ENCODE data around the gene UCK1.

Gene UCK1

DNA sequence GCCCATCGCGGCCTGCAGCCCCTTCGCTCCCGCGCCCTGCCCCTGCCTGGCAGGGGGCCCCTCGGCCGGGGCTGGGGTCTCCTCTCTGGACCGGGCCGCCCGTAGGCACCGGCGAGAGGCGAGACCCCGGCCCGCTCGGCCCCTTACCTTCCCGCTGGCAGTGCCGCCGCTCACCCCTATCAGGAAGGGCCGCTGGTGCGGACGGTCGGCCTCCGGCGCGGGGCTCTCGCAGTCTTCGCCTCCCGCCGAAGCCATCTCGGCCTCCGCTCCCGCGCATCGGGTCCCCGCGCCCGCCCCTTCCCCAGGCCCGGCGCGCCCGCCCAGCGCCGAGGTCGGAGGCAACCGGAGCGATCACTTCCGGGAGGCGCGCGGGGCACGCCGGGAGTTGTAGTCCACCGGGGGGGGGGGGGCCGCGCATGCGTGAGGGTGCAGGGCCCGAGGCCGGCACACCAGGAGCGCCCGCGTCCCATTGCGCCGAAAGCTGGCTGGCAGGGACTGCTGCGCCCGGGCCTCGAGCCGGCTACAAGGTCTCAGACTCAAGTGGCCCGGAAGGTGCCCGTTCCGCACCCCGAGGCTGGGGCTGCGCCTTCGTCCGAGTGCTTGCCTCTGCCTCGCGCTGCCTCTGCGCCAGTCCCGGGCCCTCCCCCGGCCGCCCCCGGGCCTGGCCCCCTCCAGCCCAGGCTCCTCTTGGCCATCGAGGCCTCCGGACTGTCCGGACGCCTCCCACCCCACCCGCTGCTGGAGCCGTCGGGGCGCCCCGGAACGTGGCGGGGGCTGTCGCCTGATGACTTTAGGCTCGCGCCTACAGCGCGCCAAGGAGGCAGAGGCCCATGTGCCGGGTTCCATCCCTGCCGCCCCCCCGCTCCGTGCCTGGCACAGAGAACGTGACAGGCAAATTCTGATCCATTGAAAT, at the start of gene UCK1:
TSS of gene UCK1 (minus strand) at position 344 of the 913 bp plus-strand sequence. CDS start at position 255, 89 bp downstream.
- Mint-ChIP-seq H3K4me1 (peaks cover 41% of the 10 kb centered on the region), H3K27ac (peak within 1 kb of the TSS; percentile 73), H3K36me3 (peaks cover 38% of the 10 kb centered on the region), H3K4me3 (peak within 1 kb of the TSS; percentile 72), H3K9me3 (no peaks in the 10 kb centered on the region)
- peak; percentile 60 to 78 for DNase-seq (ENCODE audit: low spot score in 2 of 2)
- peak; percentile 97 for ATAC-seq

DNA sequence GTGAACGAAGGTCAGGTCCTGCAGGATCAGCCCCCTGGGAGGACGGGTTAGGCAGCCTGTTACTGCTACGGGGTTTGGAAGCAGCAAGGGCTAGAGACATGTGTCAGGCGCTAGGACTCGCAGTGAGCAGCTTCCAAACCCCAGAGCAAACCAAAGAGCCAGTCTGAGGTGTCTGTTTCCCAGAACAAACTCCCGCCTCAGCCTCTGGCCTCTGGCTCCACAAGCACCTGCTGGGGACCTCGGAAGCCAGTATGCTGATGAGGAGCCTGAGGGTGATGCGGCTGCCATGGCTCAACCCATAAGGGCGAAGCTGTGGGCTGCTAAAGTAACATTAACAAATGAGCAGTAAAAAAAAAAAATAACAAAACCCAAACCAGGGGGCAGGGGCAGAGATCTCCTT, 49.3 kb upstream of the UCK1 start:
- Mint-ChIP-seq H3K4me1 (peaks cover 52% of the 10 kb centered on the region), H3K36me3 (peaks cover 100% of the 10 kb centered on the region), H3K4me3 (no peak overlapping the region), H3K9me3 (no peaks in the 10 kb centered on the region), H3K27ac (peak overlapping the region; percentile 50)
- DNase-seq (ENCODE audit: low spot score in 2 of 2): no peak
- ATAC-seq: no peak

DNA sequence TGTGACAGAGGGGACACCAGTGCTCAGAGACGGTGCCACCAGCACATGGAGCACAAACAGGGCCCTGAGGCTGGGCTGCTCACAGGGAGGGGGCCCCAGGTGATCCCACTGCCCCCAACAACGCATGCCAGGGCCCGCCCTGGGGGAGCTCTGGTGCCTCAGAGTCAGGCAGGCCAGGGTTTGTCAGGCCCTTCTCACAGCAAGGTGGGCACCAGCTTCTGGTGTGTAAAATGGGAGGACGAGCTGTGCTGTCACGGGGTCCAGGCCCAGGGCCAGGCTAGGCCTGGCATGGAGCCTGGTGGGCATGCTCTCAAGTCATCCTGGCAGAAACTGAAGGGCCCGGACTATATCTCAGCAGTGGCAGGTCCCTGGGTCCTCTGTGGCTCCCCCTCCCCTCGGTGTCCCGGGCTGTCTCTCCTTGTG, 48.7 kb upstream of the UCK1 start:
- peaks cover 100% of the 10 kb centered on the region for H3K36me3 Mint-ChIP-seq
- no peak for ATAC-seq
- no peak for DNase-seq (ENCODE audit: low spot score in 2 of 2)
- H3K4me1 Mint-ChIP-seq: peaks cover 46% of the 10 kb centered on the region
- peak overlapping the region; percentile 50 for H3K27ac Mint-ChIP-seq
- no peaks in the 10 kb centered on the region for H3K9me3 Mint-ChIP-seq
- peak overlapping the region; percentile 19 for H3K4me3 Mint-ChIP-seq

DNA sequence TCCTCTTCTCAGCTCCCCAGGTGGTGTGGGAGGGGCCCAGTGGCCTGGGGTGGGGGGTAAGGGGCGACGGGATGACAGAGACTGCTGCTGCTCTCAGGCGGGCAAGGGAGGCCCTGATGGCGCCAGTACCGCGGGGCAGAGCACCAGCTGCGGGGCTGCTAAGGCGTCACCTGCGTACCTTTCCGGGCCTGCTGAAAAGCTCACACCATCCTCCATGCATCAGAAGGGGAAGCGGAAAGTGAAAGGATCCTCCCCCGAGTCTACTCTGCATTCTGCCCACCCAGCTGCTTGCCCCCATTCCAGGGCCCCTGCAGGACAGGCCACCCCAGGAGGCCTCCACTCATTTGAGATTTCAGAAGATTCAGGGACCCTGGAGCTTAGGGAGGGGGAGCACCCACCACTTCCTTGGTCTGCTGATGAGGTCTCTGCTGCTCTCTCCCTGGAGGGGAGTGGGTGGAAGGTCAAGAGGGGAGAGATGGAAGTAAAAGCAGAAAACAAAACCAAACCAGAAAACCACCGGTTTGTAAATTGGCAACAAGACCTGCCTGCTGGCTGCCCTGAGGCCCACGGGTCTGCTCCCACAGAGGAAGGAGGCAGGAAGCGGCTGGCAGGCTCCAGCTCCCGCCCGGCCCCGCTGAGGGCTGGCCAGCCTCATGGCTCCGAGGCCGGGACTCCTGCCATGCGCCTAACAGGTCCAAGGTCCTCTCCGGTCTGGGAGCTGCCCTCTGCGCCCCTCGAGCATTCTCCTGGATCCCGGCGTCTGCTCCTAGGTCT, 47.9 kb upstream of the UCK1 start:
- Mint-ChIP-seq H3K36me3 (peaks cover 100% of the 10 kb centered on the region), H3K9me3 (no peaks in the 10 kb centered on the region), H3K4me1 (peaks cover 41% of the 10 kb centered on the region), H3K27ac (peak overlapping the region; percentile 50), H3K4me3 (peak overlapping the region; percentile 19)
- ATAC-seq (peak; percentile 75), DNase-seq (ENCODE audit: low spot score in 2 of 2) (peak in 1 of 2 donors; percentile 62)

DNA sequence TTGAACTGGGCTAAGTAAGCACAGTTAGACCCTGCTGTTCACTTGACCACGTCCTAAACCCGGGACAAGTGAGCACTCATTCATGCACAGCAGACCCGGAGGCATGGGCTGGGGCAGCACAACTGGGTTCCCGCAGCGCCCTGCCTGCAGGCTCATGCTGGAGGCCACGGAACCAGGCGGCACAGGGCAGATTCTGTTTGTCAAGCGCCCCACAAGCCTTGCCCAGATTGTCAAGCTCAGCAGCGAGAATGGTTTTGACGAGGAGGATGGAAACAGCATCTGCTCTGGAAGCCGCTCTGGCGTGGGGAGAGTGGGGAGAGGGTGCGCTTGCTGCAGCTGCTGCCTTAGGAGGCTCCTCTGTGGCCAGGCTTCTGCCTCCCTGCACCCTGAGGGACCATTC, 47.0 kb upstream of the UCK1 start:
- H3K9me3 Mint-ChIP-seq: no peaks in the 10 kb centered on the region
- no peak for DNase-seq (ENCODE audit: low spot score in 2 of 2)
- peaks cover 100% of the 10 kb centered on the region for H3K36me3 Mint-ChIP-seq
- no peak for ATAC-seq
- peaks cover 32% of the 10 kb centered on the region for H3K4me1 Mint-ChIP-seq
- H3K4me3 Mint-ChIP-seq: no peak overlapping the region
- H3K27ac Mint-ChIP-seq: peak overlapping the region; percentile 50

DNA sequence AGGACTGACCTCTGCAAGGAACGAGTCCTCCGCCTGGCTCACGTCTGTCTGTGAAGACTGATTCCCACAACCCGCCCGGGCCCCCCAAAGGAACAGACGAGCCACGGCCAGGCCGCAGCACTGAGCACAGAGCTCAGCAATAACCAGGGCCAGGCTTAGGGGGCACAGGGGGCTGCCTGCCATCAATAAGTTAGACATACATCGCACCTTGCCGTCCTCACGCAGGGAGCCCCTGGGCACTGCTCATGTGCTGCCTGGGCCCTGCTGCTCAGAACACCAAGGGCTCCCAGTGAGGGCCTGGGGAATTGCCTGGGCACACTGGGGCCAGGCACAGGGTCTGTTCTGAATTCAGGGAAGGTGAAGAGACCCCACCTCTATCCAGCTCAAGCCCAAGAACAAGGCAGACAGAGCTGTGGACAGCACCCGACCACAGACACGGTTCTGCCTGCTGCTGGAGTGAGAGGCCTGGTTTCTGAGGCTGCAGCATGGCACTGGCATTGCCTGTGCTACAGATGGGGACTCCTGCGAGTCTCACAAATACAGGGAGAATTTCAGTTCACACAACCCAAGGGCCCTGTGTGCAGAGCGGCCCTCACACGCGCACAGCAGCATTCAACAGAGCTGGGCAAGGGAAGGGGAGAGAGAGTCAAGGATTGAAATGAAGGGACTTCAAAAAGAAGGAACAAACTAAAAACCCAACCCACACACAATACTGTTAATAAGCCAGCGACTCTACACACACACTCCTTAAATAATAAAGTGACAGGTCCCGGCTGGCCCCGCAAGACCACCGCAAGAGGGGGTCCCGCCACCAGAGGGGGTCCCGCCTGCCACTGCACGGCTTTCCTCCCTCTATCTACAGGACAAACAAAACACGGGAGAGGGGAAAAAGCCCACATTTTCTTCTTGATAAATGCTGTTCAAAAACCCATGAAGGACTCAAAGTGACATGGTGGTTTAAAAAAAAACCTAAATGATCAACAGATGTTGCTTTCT, 46.2 kb upstream of the UCK1 start:
- no peak for ATAC-seq
- Mint-ChIP-seq H3K4me3 (no peak overlapping the region), H3K36me3 (peaks cover 100% of the 10 kb centered on the region), H3K27ac (peak overlapping the region; percentile 50), H3K4me1 (peaks cover 31% of the 10 kb centered on the region), H3K9me3 (no peaks in the 10 kb centered on the region)
- DNase-seq (ENCODE audit: low spot score in 2 of 2): no peak

DNA sequence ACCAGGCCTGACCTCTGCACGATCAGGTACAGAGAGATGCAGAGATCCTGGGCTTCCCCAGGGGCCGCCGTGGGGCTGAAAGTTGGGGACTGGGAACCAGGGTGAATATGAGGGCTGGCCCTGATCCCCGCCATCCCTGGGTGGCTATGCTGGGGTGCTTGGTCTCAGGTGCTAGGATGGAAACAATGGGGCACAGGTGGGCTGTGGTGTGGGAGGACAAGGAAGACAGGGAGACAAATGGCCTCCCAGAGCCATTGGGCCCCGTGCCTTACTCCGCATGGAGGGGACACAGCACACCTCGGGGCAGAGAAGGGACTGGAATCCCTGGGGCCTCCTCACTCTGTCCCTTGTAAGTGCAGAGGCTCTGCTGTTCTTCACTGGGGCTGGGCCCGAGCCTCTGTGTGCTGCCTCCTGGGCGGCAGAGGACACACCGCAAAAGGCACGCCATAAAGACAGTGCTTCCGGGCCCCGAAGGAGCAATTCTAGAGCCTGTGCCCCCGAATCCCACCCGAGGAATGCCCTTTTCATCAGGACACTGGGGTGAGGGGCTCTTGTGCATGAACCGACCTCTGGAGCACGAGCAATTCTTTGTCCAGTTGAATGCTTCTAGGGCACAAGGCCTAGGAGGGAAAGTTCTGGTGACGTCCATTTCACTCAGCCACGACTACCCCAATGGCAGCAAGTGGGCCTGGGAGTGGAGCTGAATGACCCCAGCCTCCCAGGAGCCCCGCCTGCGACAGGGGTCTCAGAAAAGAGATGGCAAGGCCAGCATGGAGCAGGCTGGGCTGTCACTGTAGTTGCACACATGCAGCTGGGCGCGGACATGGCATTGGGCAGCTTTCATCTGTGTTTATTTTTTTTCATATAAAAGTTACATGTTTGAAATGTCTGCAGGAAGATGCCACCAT, 45.1 kb upstream of the UCK1 start:
- peaks cover 100% of the 10 kb centered on the region for H3K36me3 Mint-ChIP-seq
- no peaks in the 10 kb centered on the region for H3K9me3 Mint-ChIP-seq
- H3K27ac Mint-ChIP-seq: peak overlapping the region; percentile 70
- ATAC-seq (no peak), DNase-seq (ENCODE audit: low spot score in 2 of 2) (no peak)
- H3K4me1 Mint-ChIP-seq: peaks cover 31% of the 10 kb centered on the region
- H3K4me3 Mint-ChIP-seq: no peak overlapping the region

DNA sequence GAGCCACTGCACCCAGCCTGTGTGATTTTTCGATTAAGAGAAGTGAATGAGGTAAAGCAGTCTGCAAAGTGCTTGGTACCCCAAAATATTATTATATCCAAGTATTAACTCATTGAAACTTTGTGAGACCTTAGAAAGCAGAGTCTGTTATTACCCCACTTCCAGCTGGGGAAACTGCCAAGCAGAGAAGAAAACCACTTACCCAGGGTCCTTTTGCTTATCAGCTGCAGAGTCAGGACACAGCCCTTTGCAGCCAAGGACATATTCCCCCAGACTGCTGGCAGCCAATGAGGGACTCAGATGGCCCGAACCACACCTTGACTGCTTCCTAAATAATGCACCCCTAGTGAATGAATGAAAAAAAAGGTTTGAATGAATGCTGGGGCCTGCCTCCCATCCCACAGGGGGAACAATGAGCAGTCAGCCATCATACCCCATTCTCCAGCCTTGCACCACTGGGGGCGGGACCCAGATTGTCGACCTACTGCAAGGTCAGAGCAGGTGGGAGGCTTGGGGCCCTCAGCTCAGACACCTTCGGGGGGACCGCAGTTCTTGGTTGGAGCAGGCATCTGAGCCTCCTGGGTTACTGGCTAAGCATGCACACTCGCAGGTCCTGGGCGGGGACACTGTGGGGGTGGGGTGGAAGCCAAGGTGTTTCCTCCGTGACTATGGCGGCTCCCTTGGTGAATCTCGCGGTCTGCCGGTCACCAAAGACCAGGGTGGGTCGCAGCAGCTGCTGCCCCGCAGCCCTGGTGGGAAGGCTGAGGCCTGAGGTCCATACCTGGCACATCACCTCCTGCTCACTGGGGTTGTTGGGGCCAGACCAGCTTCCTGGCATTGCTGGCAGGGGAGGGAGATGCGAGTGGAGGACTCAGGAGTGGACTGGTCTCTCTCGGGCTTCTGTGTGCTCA, 43.9 kb upstream of the UCK1 start:
- Mint-ChIP-seq H3K9me3 (no peaks in the 10 kb centered on the region), H3K4me3 (no peak overlapping the region), H3K36me3 (peaks cover 100% of the 10 kb centered on the region), H3K4me1 (peaks cover 29% of the 10 kb centered on the region), H3K27ac (no peak overlapping the region)
- no peak for DNase-seq (ENCODE audit: low spot score in 2 of 2)
- no peak for ATAC-seq

DNA sequence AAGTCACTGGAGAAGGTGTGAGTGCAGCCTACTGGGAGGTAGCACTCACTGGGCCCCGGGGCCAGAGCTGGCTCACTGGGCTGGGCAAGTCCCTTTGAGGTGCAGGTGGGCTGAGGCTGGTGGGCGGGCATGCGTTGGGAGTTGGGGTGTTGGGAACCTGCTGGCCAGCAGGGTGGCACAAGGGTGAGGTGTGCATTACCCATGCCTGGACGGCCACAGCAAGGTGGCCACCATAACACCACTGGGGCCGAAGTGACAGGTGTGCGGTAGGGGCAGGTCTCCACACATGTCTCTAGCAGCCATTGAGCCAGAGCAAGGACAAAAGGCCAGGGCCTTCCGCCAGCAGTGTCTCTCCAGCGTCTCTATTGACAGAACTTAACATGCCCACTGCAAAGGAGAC, 36.8 kb upstream of the UCK1 start:
- no peak overlapping the region for H3K27ac Mint-ChIP-seq
- peaks cover 66% of the 10 kb centered on the region for H3K36me3 Mint-ChIP-seq
- H3K9me3 Mint-ChIP-seq: no peaks in the 10 kb centered on the region
- ATAC-seq (peak; percentile 46), DNase-seq (ENCODE audit: low spot score in 2 of 2) (no peak)
- no peak overlapping the region for H3K4me3 Mint-ChIP-seq
- H3K4me1 Mint-ChIP-seq: no peaks in the 10 kb centered on the region

DNA sequence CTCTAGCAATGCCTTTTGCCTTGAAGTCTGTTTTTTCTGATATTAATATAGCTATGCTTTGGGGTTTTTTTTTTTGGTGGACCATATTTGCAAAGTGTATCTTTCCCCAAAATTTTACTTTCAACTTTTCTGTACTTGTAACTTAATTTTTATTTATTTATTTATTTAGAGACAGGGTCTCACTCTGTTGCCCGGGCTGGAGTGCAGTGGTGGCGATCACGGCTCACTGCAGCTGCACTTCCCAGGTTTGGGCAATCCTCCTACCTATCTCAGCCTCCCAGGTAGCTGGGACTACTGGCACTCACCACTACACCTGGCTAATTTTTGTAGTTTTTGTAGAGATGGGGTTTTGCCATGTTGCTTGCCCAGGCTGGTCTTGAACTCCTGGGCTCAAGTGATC, 35.1 kb upstream of the UCK1 start:
- H3K36me3 Mint-ChIP-seq: peaks cover 49% of the 10 kb centered on the region
- no peak for DNase-seq (ENCODE audit: low spot score in 2 of 2)
- H3K4me3 Mint-ChIP-seq: no peak overlapping the region
- no peaks in the 10 kb centered on the region for H3K4me1 Mint-ChIP-seq
- H3K9me3 Mint-ChIP-seq: no peaks in the 10 kb centered on the region
- H3K27ac Mint-ChIP-seq: no peak overlapping the region
- ATAC-seq: no peak

DNA sequence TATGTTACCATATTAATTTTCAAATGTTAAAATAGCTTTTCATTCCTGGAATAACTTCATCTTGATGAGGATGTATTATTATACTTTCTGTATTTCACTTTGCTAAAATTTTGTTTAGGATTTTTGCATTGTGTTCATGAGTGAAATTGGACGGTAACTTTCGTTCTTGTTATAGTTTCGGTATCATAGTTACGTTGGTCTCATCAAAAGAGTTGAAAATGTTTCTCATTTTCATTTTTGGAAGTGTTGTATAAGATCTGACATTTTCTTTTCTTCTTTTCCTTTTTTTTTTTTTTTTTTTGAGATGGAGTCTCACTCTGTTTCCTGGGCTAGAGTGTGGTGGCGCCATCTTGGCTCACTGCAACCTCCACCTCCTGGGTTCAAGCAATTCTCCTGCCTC, 34.3 kb upstream of the UCK1 start:
- Mint-ChIP-seq H3K9me3 (no peaks in the 10 kb centered on the region), H3K27ac (no peak overlapping the region), H3K36me3 (peaks cover 41% of the 10 kb centered on the region), H3K4me1 (no peaks in the 10 kb centered on the region), H3K4me3 (no peak overlapping the region)
- DNase-seq (ENCODE audit: low spot score in 2 of 2) (no peak), ATAC-seq (no peak)

DNA sequence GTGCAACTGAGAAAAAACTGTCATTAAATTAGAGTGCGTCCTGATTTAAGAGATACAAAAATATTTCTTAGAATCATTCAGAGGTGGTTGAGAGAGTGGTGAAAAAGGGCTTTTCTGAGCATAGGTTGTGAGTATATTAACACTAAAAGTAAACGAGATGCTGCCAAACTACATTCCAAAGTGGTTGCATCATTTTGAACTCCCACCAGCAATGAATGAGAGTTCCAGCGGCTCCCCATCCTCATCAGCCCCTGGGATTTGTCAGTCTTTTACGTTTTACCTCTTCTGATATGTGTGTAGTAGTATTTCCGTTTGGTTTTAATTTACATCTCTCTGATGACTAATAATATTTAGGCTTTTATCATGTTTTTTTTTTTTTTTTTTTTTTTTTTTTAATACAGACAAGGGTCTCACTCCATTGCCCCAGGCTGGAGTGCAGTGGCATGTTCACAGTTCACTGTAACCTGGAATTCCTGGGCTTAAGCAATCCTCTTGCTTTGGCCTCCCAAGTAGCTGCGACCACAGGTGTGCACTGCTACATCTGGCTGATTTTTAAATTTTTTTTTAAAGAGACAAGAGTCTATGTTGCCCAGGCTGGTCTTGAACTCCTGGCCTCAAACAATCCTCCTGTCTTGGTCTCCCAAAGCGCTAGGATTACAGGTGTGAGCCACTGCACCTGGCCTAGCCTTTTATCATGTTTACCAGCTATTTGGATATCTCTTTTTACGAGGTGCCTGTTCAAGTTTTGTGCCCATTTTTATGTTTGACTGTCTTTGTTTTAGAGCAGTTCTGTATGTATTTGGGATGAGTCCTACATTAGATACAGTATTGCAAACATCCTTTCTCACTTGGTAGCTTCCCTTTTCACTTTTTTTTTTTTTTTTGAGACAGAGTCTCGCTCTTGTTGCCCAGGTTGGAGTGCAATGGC, 31.2 kb upstream of the UCK1 start:
- Mint-ChIP-seq H3K4me1 (no peaks in the 10 kb centered on the region), H3K27ac (no peak overlapping the region), H3K4me3 (no peak overlapping the region), H3K9me3 (no peaks in the 10 kb centered on the region), H3K36me3 (peaks cover 20% of the 10 kb centered on the region)
- no peak for DNase-seq (ENCODE audit: low spot score in 2 of 2)
- no peak for ATAC-seq

All from stimulated activated effector memory CD8-positive, alpha-beta T cell treated with anti-CD3 and anti-CD28 coated beads, Interleukin-12 subunit alpha, Interleukin-12 subunit beta, amount 100 ng/mL, for 72 hours (primary cell).